22Rv1 (cell line): ENCODE data around the gene MROH9.

ENCODE experiments used
- ZFX ChIP-seq: fragments of 450-650 bp; IDR thresholded peaks from 2 replicates; pipeline ENCODE4 v1.6.1; 2017; ENCODE audit warnings: antibody characterized with exemption, borderline replicate concordance
- TF ChIP-seq, protein P1 (sequence below): fragments of 450-650 bp; IDR thresholded peaks from 2 replicates; pipeline ENCODE4 v1.5.1; 2017; ENCODE audit warnings: mild to moderate bottlenecking

DNA sequence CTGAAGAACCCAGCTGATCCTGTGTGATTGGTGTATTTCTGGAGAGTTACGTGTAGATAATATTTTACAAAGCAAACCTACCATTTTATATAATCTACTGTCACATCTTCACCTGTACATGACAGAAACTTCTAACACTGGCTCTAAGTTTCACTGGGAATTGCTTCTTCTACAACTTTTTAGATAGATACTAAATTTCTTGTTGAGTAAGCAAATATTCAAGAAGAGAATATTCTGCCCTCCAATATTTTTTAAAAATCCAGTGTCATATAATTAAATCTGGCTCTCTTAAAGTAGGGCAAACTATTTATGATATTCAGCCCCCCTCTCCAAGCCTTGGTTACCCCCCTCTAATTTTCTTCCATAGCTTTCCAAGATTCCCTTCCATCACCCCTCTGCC lies 50.1 kb downstream of the MROH9 start:
- TF ChIP-seq, protein P1, sequence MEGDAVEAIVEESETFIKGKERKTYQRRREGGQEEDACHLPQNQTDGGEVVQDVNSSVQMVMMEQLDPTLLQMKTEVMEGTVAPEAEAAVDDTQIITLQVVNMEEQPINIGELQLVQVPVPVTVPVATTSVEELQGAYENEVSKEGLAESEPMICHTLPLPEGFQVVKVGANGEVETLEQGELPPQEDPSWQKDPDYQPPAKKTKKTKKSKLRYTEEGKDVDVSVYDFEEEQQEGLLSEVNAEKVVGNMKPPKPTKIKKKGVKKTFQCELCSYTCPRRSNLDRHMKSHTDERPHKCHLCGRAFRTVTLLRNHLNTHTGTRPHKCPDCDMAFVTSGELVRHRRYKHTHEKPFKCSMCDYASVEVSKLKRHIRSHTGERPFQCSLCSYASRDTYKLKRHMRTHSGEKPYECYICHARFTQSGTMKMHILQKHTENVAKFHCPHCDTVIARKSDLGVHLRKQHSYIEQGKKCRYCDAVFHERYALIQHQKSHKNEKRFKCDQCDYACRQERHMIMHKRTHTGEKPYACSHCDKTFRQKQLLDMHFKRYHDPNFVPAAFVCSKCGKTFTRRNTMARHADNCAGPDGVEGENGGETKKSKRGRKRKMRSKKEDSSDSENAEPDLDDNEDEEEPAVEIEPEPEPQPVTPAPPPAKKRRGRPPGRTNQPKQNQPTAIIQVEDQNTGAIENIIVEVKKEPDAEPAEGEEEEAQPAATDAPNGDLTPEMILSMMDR, result no peak
- TF ChIP-seq ZFX, result no peak
